K562 (cell line): ENCODE measurements around the gene CD55. TPM values are rescaled to one million over a fixed set of nuclear protein-coding genes. Genes with fewer than 3 reads are reported as not detected.

ENCODE experiments used
- ATF4 ChIP-seq: fragments of 450-650 bp; formaldehyde crosslinking; IDR thresholded peaks from 2 replicates; pipeline ENCODE4 v1.4.0; 2022; ENCODE audit warnings: mild to moderate bottlenecking, moderate library complexity
- C11orf30 ChIP-seq: fragments of 450-650 bp; IDR thresholded peaks from 2 replicates; pipeline ENCODE4 v1.6.1; 2016; ENCODE audit warnings: low read depth, mild to moderate bottlenecking
- CBX2 ChIP-seq: fragments of 200-600 bp; sonication (generic); IDR thresholded peaks from one replicate; pipeline ENCODE4 v1.6.1; 2012; ENCODE audit warnings: mild to moderate bottlenecking, low read length, inconsistent platforms; ENCODE audit not compliant: insufficient read depth, poor library complexity, severe bottlenecking
- JUN ChIP-seq, 2 experiments: sonication (generic) in 1 of 2; formaldehyde crosslinking in 1 of 2; IDR thresholded peaks; 2 replicates each; pipeline versions ENCODE4 v1.6.1 to v1.8.0; 2012 to 2022; ENCODE audit warnings: borderline replicate concordance in 2 of 2, mild to moderate bottlenecking in 2 of 2, improper control_type of control experiment in 1 of 2, low read depth in 1 of 2, low read length in 1 of 2, missing genetic modification reagents in 1 of 2
- SIN3A ChIP-seq, 2 experiments: fragments of 150-350 bp in 1 of 2; IDR thresholded peaks; 2 replicates each; pipeline ENCODE4 v1.6.1; 2011 to 2016; ENCODE audit warnings: borderline replicate concordance in 2 of 2, low read depth in 2 of 2, low read length in 2 of 2, mild to moderate bottlenecking in 2 of 2, moderate library complexity in 2 of 2; ENCODE audit not compliant: control insufficient read depth in 1 of 2
- ZHX1 ChIP-seq: fragments of 150-350 bp; conservative IDR thresholded peaks from 2 replicates; pipeline ENCODE4 v1.6.1; 2014; ENCODE audit warnings: low read length
- ZNF695 ChIP-seq: fragments of 450-650 bp; formaldehyde crosslinking; IDR thresholded peaks from 2 replicates; pipeline ENCODE4 v1.4.0; 2020; ENCODE audit warnings: mild to moderate bottlenecking, moderate library complexity
- polyA plus RNA-seq, 8 experiments: library from polyadenylated mRNA; depleted of rRNA in 4 of 8; stranded (reverse) in 5 of 8; unstranded in 3 of 8; fragments of >200 nt; fragmentation: Nextera tagmentation in 2 of 8; fragmentation: Illumina TruSeq in 1 of 8; extraction: Ambion mirVana in 2 of 8; extraction: Trizol in 1 of 8; gene quantifications; 2 replicates each; pipeline versions ENCODE4 v1.2.1 to v1.2.3, GENCODE V29; 2011 to 2014; ENCODE audit warnings: inconsistent platforms in 1 of 8, missing spikeins in 1 of 8
- total RNA-seq, 7 experiments: library from RNA; depleted of rRNA in 6 of 7; stranded (reverse); fragments of >200 nt in 6 of 7; fragmentation: Illumina TruSeq in 2 of 7; extraction: Trizol in 2 of 7; gene quantifications; 2 replicates each; pipeline versions ENCODE4 v1.2.1 to v1.2.3, GENCODE V29; 2011 to 2021; ENCODE audit warnings: low replicate concordance in 1 of 7

The CD55 gene
- total and polyA plus RNA-seq, 9 of the 15 experiments (the other 6 are each of a cell fraction or from before 2014, with no cell fraction given) = 17.7 to 150 (median 97.0) TPM

DNA sequence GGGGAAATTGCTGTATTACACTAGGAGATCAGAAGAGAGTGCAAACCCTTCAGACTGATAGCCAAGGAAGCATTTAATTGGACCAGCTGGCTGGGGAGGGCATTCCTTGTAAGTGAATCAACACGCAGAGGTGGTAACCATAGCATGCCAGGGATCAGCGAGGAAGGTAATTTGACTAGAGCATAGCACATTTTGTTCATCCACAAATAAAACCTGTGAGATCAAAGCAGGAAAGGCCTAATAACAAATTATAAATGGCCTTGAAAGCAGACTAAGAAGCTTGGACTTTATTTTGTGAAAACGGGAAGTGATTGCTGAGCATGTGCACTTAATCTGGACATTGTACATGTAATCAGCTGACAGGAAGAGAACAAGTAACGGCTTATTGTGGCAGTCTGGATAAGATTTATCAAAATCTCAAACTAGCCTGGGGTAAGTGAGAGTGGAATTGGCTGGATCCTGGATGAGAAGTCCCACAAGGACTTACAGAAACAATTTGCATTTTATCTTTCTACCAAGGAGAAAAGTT, 11.7 kb upstream of the CD55 start (continued):
- TF ChIP-seq ZHX1 = no peak
- no peak; the same call in 1 of the 2 replicates for TF ChIP-seq JUN (IDR thresholded peaks at IDR 0.05; ENCODE audit: borderline replicate concordance, low read depth, low read length)
- no peak for TF ChIP-seq JUN (CRISPR knock-in tag; IDR thresholded peaks at IDR 0.05; ENCODE audit: borderline replicate concordance)
- TF ChIP-seq ZNF695 (CRISPR knock-in tag) = no peak
- peak; percentile 49; the same call in 1 of the 2 replicates for TF ChIP-seq ATF4 (CRISPR knock-in tag)
- TF ChIP-seq SIN3A (IDR thresholded peaks at IDR 0.05; ENCODE audit: borderline replicate concordance in 2 of 2, control insufficient read depth in 1 of 2, low read depth in 2 of 2, low read length in 2 of 2) = no peak
- no peak for TF ChIP-seq CBX2
- TF ChIP-seq C11orf30 = peak; percentile 4; the same call in 1 of the 2 replicates
